ENCODE results near the gene MYO15B. TPM values are rescaled to one million over a fixed set of nuclear protein-coding genes. Genes with fewer than 3 reads are reported as not detected.

Gene MYO15B
- total and polyA plus RNA-seq, 2 of the 13 experiments (the other 11 are each of a cell fraction or from before 2014, with no cell fraction given): 2.8 to 8.1 TPM

DNA sequence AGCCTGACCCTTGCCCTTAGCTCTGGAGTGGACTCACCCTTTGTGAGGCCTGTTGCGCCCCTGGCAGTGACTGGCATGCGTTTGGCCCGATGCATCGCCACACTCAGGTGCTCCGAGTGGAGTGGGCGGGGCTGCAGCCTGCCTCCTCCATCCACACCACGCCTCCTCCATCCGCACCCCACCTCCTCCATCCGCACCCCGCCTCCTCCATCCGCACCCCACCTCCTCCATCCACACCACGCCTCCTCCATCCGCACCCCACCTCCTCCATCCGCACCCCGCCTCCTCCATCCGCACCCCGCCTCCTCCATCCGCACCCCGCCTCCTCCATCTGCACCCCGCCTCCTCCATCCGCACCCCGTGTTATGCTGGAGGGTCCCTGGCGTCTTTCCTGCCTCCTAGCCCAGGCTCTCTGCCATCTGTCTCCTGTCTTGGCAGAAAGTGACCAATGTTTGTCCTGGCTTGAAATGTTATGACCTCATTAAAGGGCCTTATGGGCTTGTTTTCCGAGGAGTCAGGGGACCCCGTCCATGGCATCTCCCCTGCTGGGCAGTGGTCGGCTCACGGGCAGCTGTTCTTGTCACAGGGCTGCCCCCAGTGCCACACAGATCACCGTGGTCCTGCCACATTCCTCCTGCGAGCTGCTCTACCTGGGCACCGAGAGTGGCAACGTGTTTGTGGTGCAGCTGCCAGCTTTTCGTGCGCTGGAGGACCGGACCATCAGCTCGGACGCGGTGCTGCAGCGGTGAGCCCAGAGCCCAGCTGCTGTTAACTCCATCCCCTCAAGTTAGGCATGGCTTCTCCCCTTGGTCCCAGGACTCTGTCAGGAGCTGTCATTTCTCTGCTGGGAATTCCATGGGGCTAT, 28.7 kb upstream of the MYO15B start:
- BruUV-seq (replicated peaks): no TSS peak
- H3K36me3 ChIP-seq (replicated peaks in 1 of 2; ENCODE audit: control insufficient read depth in 1 of 2, insufficient read depth in 2 of 2, low read length in 2 of 2): peaks cover 11 to 19% of the 10 kb centered on the region in 2 experiments
- peaks cover 77% of the 10 kb centered on the region for H3K4me1 ChIP-seq (ENCODE audit: insufficient read depth, low read length)
- no peak overlapping the region for H2AFZ ChIP-seq (ENCODE audit: low read length)
- POLR2A ChIA-PET: interaction anchor here (1.1 to 4.3 kb wide), 6 partner anchors 9 to 42 kb away, joined by 3 to 39 read pairs (median 4); no protein-coding TSS in a partner anchor
- WGBS (ENCODE audit: low lambda C conversion rate): 94% methylated on average over 38 of the region's 38 CpGs
- H4K20me1 ChIP-seq (ENCODE audit: insufficient read depth, low read length): no peaks in the 10 kb centered on the region
- DNase-seq (ENCODE audit: low spot score): no peak
- in situ Hi-C loops (cut with HindIII; ENCODE audit: extremely low pct_ligation_motif_present, low pct_unique_long_range_greater_than_20kb): no loop called here
- peak overlapping the region; percentile 81 for H3K27ac ChIP-seq (ENCODE audit: extremely low read length, insufficient read depth, low read length)
- H3K4me3 ChIP-seq (replicated peaks in 1 of 3; ENCODE audit: insufficient read depth in 1 of 3, low read depth in 2 of 3, low read length in 3 of 3): peak overlapping the region in 1 of 3 experiments; percentile 69; a peak in 1 of 6 replicates
- CTCF ChIA-PET (ENCODE audit: low intra/inter-chr PET ratio, low total read pairs): interaction anchor here (1.7 kb wide), 1 partner anchor 43 kb away, joined by 3 read pairs; the partner anchor contains the start of gene CASKIN2
- no peak for FAIRE-seq
- no peak overlapping the region for H3K9ac ChIP-seq (ENCODE audit: insufficient read depth, low read depth, low read length)
- H3K79me2 ChIP-seq (ENCODE audit: insufficient read depth, low read length): peaks cover 3% of the 10 kb centered on the region
- peak overlapping the region; percentile 80 for H3K4me2 ChIP-seq (ENCODE audit: low read depth, low read length)
- ATAC-seq: no peak
- H3K9me3 ChIP-seq (ENCODE audit: low read length): no peaks in the 10 kb centered on the region
- no peaks in the 10 kb centered on the region for H3K27me3 ChIP-seq (ENCODE audit: control insufficient read depth in 1 of 2, insufficient read depth in 2 of 2, low read length in 2 of 2)
- intact Hi-C loops (cut with micrococcal nuclease; ENCODE audit: unreplicated experiment): no loop called here
- TF ChIP-seq ZNF776 (CRISPR knock-in tag; IDR thresholded peaks at IDR 0.05): 0 out of 2 replicates have a peak, but pooled peaks have one; percentile 49
- 0 out of 2 replicates have a peak, but pooled peaks have one; percentile 9 for TF ChIP-seq ZNF619 (CRISPR knock-in tag; IDR thresholded peaks at IDR 0.05)
- TF ChIP-seq CAMTA2 (CRISPR knock-in tag; IDR thresholded peaks at IDR 0.05; ENCODE audit: borderline replicate concordance): no peak
- TF ChIP-seq, protein P1, sequence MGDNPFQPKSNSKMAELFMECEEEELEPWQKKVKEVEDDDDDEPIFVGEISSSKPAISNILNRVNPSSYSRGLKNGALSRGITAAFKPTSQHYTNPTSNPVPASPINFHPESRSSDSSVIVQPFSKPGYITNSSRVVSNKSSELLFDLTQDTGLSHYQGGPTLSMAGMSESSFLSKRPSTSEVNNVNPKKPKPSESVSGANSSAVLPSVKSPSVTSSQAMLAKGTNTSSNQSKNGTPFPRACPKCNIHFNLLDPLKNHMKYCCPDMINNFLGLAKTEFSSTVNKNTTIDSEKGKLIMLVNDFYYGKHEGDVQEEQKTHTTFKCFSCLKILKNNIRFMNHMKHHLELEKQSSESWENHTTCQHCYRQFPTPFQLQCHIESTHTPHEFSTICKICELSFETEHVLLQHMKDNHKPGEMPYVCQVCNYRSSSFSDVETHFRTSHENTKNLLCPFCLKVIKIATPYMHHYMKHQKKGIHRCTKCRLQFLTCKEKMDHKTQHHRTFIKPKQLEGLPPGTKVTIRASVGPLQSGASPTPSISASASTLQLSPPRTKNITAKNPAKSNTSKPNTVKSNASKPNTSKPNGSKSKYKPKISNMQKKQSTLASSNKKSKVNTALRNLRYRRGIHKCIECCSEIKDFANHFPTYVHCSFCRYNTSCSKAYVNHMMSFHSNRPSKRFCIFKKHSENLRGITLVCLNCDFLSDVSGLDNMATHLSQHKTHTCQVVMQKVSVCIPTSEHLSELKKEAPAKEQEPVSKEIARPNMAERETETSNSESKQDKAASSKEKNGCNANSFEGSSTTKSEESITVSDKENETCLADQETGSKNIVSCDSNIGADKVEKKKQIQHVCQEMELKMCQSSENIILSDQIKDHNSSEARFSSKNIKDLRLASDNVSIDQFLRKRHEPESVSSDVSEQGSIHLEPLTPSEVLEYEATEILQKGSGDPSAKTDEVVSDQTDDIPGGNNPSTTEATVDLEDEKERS (CRISPR knock-in tag; IDR thresholded peaks at IDR 0.05): no peak
- TF ChIP-seq PRPF4 (IDR thresholded peaks at IDR 0.05; ENCODE audit: low read depth, low read length, poor library complexity, severe bottlenecking): no peak
- TF ChIP-seq HNRNPL (IDR thresholded peaks at IDR 0.05; ENCODE audit: low read depth, low read length): peak; percentile 23; the same call in 1 of the 2 replicates
- TF ChIP-seq, protein P2, sequence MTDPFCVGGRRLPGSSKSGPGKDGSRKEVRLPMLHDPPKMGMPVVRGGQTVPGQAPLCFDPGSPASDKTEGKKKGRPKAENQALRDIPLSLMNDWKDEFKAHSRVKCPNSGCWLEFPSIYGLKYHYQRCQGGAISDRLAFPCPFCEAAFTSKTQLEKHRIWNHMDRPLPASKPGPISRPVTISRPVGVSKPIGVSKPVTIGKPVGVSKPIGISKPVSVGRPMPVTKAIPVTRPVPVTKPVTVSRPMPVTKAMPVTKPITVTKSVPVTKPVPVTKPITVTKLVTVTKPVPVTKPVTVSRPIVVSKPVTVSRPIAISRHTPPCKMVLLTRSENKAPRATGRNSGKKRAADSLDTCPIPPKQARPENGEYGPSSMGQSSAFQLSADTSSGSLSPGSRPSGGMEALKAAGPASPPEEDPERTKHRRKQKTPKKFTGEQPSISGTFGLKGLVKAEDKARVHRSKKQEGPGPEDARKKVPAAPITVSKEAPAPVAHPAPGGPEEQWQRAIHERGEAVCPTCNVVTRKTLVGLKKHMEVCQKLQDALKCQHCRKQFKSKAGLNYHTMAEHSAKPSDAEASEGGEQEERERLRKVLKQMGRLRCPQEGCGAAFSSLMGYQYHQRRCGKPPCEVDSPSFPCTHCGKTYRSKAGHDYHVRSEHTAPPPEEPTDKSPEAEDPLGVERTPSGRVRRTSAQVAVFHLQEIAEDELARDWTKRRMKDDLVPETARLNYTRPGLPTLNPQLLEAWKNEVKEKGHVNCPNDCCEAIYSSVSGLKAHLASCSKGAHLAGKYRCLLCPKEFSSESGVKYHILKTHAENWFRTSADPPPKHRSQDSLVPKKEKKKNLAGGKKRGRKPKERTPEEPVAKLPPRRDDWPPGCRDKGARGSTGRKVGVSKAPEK (CRISPR knock-in tag; IDR thresholded peaks at IDR 0.05; ENCODE audit: borderline replicate concordance): no peak
- TF ChIP-seq, protein P3, sequence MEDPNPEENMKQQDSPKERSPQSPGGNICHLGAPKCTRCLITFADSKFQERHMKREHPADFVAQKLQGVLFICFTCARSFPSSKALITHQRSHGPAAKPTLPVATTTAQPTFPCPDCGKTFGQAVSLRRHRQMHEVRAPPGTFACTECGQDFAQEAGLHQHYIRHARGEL (CRISPR knock-in tag; IDR thresholded peaks at IDR 0.05): 0 out of 2 replicates have a peak, but pooled peaks have one; percentile 71
- no peak for TF ChIP-seq SNAPC2 (CRISPR knock-in tag; IDR thresholded peaks at IDR 0.05)
- TF ChIP-seq, protein P4, sequence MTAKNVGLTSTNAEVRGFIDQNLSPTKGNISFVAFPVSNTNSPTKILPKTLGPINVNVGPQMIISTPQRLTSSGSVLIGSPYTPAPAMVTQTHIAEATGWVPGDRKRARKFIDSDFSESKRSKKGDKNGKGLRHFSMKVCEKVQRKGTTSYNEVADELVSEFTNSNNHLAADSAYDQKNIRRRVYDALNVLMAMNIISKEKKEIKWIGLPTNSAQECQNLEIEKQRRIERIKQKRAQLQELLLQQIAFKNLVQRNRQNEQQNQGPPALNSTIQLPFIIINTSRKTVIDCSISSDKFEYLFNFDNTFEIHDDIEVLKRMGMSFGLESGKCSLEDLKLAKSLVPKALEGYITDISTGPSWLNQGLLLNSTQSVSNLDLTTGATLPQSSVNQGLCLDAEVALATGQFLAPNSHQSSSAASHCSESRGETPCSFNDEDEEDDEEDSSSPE (CRISPR knock-in tag; IDR thresholded peaks at IDR 0.05): no peak
- no peak for TF ChIP-seq MEF2D (CRISPR knock-in tag; IDR thresholded peaks at IDR 0.05)
- no peak for TF ChIP-seq FOXP1 (IDR thresholded peaks at IDR 0.05)
- TF ChIP-seq FOXP1 (CRISPR knock-in tag; IDR thresholded peaks at IDR 0.05): no peak
- no peak for TF ChIP-seq ARHGAP35 (CRISPR knock-in tag; IDR thresholded peaks at IDR 0.05; ENCODE audit: borderline replicate concordance)
- TF ChIP-seq, protein P5, sequence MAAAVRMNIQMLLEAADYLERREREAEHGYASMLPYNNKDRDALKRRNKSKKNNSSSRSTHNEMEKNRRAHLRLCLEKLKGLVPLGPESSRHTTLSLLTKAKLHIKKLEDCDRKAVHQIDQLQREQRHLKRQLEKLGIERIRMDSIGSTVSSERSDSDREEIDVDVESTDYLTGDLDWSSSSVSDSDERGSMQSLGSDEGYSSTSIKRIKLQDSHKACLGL (CRISPR knock-in tag; IDR thresholded peaks at IDR 0.05): 0 out of 2 replicates have a peak, but pooled peaks have one; percentile 46

All from HepG2 (cell line).